Stomach (tissue), 4 donors: ENCODE measurements around the gene UFSP1.

Experiments used
- CTCF ChIP-seq, 7 experiments: fragments of 450-650 bp in 4 of 7; fragments of 200-600 bp in 3 of 7; sonication (generic) in 3 of 7; IDR thresholded peaks; one replicate each; pipeline ENCODE4 v1.5.1; 2016 to 2019; ENCODE audit warnings: antibody characterized with exemption in 7 of 7, control low read depth in 2 of 7, mild to moderate bottlenecking in 1 of 7
- EP300 ChIP-seq: sonication (generic); formaldehyde crosslinking; IDR thresholded peaks from one replicate; pipeline ENCODE4 v1.6.1; 2017; ENCODE audit warnings: antibody characterized with exemption
- POLR2A ChIP-seq, 4 donors: fragments of 450-650 bp; IDR thresholded peaks; one replicate each; pipeline ENCODE4 v1.6.1; 2016; ENCODE audit warnings: antibody characterized with exemption in 4 of 4, control low read depth in 2 of 4, mild to moderate bottlenecking in 1 of 4, moderate library complexity in 1 of 4
- POLR2AphosphoS5 ChIP-seq, 3 donors: sonication (generic); formaldehyde crosslinking; IDR thresholded peaks; one replicate each; pipeline ENCODE4 v1.6.1; 2016; ENCODE audit warnings: antibody characterized with exemption in 3 of 3

- TF ChIP-seq CTCF (IDR thresholded peaks at IDR 0.05), result no peak
- no peak for TF ChIP-seq POLR2A (IDR thresholded peaks at IDR 0.05)
- no peak for TF ChIP-seq POLR2AphosphoS5 (IDR thresholded peaks at IDR 0.05)
- no peak for TF ChIP-seq EP300
These were observed 6.6 kb upstream of the UFSP1 start for GRCh38 chr7:100895956-100896731.
